HepG2 (cell line): ENCODE measurements around the gene PYCR2. TPM values are rescaled to one million over a fixed set of nuclear protein-coding genes. Genes with fewer than 3 reads are reported as not detected.
A peak's percentile ranks its signal among the peaks of the same experiment; 100 is the strongest.

Experiments used
- ATAC-seq: fragments of 200-7000 bp; cut with Tn5 transposase; 3 replicates; pipeline ENCODE4 v1.9.1; 2020; ENCODE audit warnings: mild to moderate bottlenecking, moderate library complexity
- BruUV-seq: library from RNA; stranded (reverse); fragments of 400-500 nt; replicated peaks from 2 replicates; lab custom pipeline; 2021; lab: Mats Ljungman, UMichigan
- CTCF ChIA-PET: fragments of 300-600 bp; formaldehyde crosslinking; extraction: SDS; loops from one replicate; lab custom pipeline; 2021; ENCODE audit warnings: low total read pairs, inconsistent platforms, low intra/inter-chr PET ratio; lab: Yijun Ruan, JAX
- POLR2A ChIA-PET: fragments of 350-600 bp; sonication (Branson Sonifier 250); formaldehyde crosslinking; loops from one replicate; lab custom pipeline; 2020; ENCODE audit warnings: antibody characterized with exemption, inconsistent platforms; lab: Yijun Ruan, JAX
- DNase-seq: peaks from one replicate; pipeline ENCODE4 v3.0.0-alpha.2; 2015; ENCODE audit warnings: low spot score
- FAIRE-seq: peaks from 3 replicates; lab custom pipeline; 2011; peaks lifted over from hg19 to GRCh38; lab: Jason Lieb, UNC
- H2AFZ ChIP-seq: one replicate; pipeline ENCODE4 v1.6.1; 2011; ENCODE audit warnings: low read length, inconsistent platforms
- H3K27ac ChIP-seq: fragments of 300-600 bp; 3 replicates; pipeline ENCODE4 v1.8.0; 2011; ENCODE audit warnings: mixed run types, mild to moderate bottlenecking, mixed read lengths, low read length, inconsistent platforms; ENCODE audit not compliant: insufficient read depth; ENCODE audit errors: extremely low read length
- H3K27me3 ChIP-seq, 2 experiments: fragments of 200-600 bp in 1 of 2; 2 replicates in 1 of 2; 3 replicates in 1 of 2; pipeline versions ENCODE4 v1.6.0 to v1.8.0; 2011; ENCODE audit warnings: low read length in 2 of 2, mild to moderate bottlenecking in 2 of 2, moderate library complexity in 2 of 2, inconsistent platforms in 1 of 2; ENCODE audit not compliant: insufficient read depth in 2 of 2, control insufficient read depth in 1 of 2
- H3K36me3 ChIP-seq, 2 experiments: fragments of 200-600 bp in 1 of 2; replicated peaks in 1 of 2; 2 replicates in 1 of 2; 3 replicates in 1 of 2; pipeline versions ENCODE4 v1.5.1 to v1.8.0; 2011; ENCODE audit warnings: low read length in 2 of 2, inconsistent platforms in 1 of 2; ENCODE audit not compliant: insufficient read depth in 2 of 2, control insufficient read depth in 1 of 2
- H3K4me1 ChIP-seq: 2 replicates; pipeline ENCODE4 v1.5.1; 2012; ENCODE audit warnings: low read length, inconsistent platforms; ENCODE audit not compliant: insufficient read depth
- H3K4me2 ChIP-seq: 2 replicates; pipeline ENCODE4 v1.6.0; 2011; ENCODE audit warnings: low read depth, low read length, inconsistent platforms
- H3K4me3 ChIP-seq, 3 experiments: fragments of 200-600 bp in 1 of 3; sonication (generic), shearing (Covaris generic) in 1 of 3; replicated peaks in 1 of 3; 2 replicates each; pipeline ENCODE4 v1.5.1; 2011 to 2016; ENCODE audit warnings: low read length in 3 of 3, inconsistent platforms in 2 of 3, low read depth in 2 of 3, mild to moderate bottlenecking in 2 of 3, control low read depth in 1 of 3, mixed read lengths in 1 of 3; ENCODE audit not compliant: insufficient read depth in 1 of 3
- H3K79me2 ChIP-seq: one replicate; pipeline ENCODE4 v1.6.1; 2011; ENCODE audit warnings: low read length, inconsistent platforms; ENCODE audit not compliant: insufficient read depth
- H3K9ac ChIP-seq: 2 replicates; pipeline ENCODE4 v1.6.0; 2011; ENCODE audit warnings: mild to moderate bottlenecking, low read depth, low read length, inconsistent platforms; ENCODE audit not compliant: insufficient read depth
- H3K9me3 ChIP-seq: 2 replicates; pipeline ENCODE4 v1.5.1; 2012; ENCODE audit warnings: mild to moderate bottlenecking, low read length
- H4K20me1 ChIP-seq: 2 replicates; pipeline ENCODE4 v1.6.0; 2011; ENCODE audit warnings: inconsistent platforms, mild to moderate bottlenecking, low read length, moderate library complexity; ENCODE audit not compliant: insufficient read depth
- ARNTL ChIP-seq: sonication (generic); formaldehyde crosslinking; IDR thresholded peaks from 2 replicates; pipeline ENCODE4 v1.4.0; 2020; ENCODE audit warnings: mild to moderate bottlenecking, missing genetic modification reagents
- EP300 ChIP-seq, 3 experiments: sonication (generic) in 1 of 3; formaldehyde crosslinking in 1 of 3; IDR thresholded peaks; 2 replicates each; pipeline versions ENCODE4 v1.5.1 to v1.6.1; 2011 to 2020; ENCODE audit warnings: low read depth in 2 of 3, low read length in 2 of 3, borderline replicate concordance in 1 of 3, improper control_type of control experiment in 1 of 3, mild to moderate bottlenecking in 1 of 3, missing genetic modification reagents in 1 of 3, moderate library complexity in 1 of 3
- EZH2 ChIP-seq: conservative IDR thresholded peaks from 2 replicates; pipeline ENCODE4 v1.6.1; 2012; ENCODE audit warnings: mild to moderate bottlenecking, low read depth, low read length, moderate library complexity
- GATAD2A ChIP-seq: IDR thresholded peaks from 2 replicates; pipeline ENCODE4 v1.6.1; 2016
- HNRNPH1 ChIP-seq: fragments of 200-400 bp; formaldehyde crosslinking; optimal IDR thresholded peaks from 2 replicates; pipeline ENCODE3; 2017; ENCODE audit warnings: mild to moderate bottlenecking, low read depth, low read length
- KDM5B ChIP-seq: sonication (generic); formaldehyde crosslinking; IDR thresholded peaks from 2 replicates; pipeline ENCODE4 v1.4.0; 2020; ENCODE audit warnings: missing genetic modification reagents, mild to moderate bottlenecking, borderline replicate concordance
- KLF16 ChIP-seq, 2 experiments: sonication (generic) in 1 of 2; formaldehyde crosslinking in 1 of 2; IDR thresholded peaks; 2 replicates each; pipeline versions ENCODE4 v1.6.1 to v1.8.0; 2016 to 2023; ENCODE audit warnings: missing genetic modification reagents in 2 of 2, missing compliant biosample characterization in 1 of 2
- MTA1 ChIP-seq: sonication (generic); formaldehyde crosslinking; IDR thresholded peaks from 2 replicates; pipeline ENCODE4 v1.4.0; 2020; ENCODE audit warnings: missing genetic modification reagents, mild to moderate bottlenecking, borderline replicate concordance
- NFIB ChIP-seq: sonication (generic); formaldehyde crosslinking; IDR thresholded peaks from 2 replicates; pipeline ENCODE4 v1.9.0; 2021; ENCODE audit warnings: missing genetic modification reagents, mild to moderate bottlenecking, borderline replicate concordance
- RARA ChIP-seq: IDR thresholded peaks from 2 replicates; pipeline ENCODE4 v1.6.1; 2016; ENCODE audit warnings: missing genetic modification reagents, missing compliant biosample characterization
- SNAPC2 ChIP-seq: sonication (generic); formaldehyde crosslinking; IDR thresholded peaks from 2 replicates; pipeline ENCODE4 v1.8.1; 2022; ENCODE audit warnings: mild to moderate bottlenecking, missing genetic modification reagents
- TOE1 ChIP-seq: sonication (generic); formaldehyde crosslinking; IDR thresholded peaks from 2 replicates; pipeline ENCODE4 v1.4.0; 2020; ENCODE audit warnings: mild to moderate bottlenecking, missing genetic modification reagents
- XRCC5 ChIP-seq: fragments of 200-400 bp; formaldehyde crosslinking; optimal IDR thresholded peaks from 2 replicates; pipeline ENCODE3; 2017; ENCODE audit warnings: mild to moderate bottlenecking, low read length
- ZNF136 ChIP-seq: sonication (generic); formaldehyde crosslinking; IDR thresholded peaks from 2 replicates; pipeline ENCODE4 v1.8.1; 2022; ENCODE audit warnings: low read depth, mild to moderate bottlenecking, moderate library complexity, missing genetic modification reagents
- ZNF253 ChIP-seq: sonication (generic); formaldehyde crosslinking; IDR thresholded peaks from 2 replicates; pipeline ENCODE4 v1.8.0; 2022; ENCODE audit warnings: mild to moderate bottlenecking, missing genetic modification reagents, borderline replicate concordance
- ZNF263 ChIP-seq: sonication (generic); formaldehyde crosslinking; IDR thresholded peaks from 2 replicates; pipeline ENCODE4 v1.4.0; 2020; ENCODE audit warnings: missing genetic modification reagents
- ZNF644 ChIP-seq: IDR thresholded peaks from 2 replicates; pipeline ENCODE4 v1.6.1; 2016; ENCODE audit warnings: low read depth
- ZNF772 ChIP-seq: sonication (generic); formaldehyde crosslinking; IDR thresholded peaks from 2 replicates; pipeline ENCODE4 v1.5.0; 2020; ENCODE audit warnings: mild to moderate bottlenecking, missing genetic modification reagents
- ZNF816 ChIP-seq: sonication (generic); formaldehyde crosslinking; IDR thresholded peaks from 2 replicates; pipeline ENCODE4 v1.8.0; 2022; ENCODE audit warnings: missing genetic modification reagents, mild to moderate bottlenecking, borderline replicate concordance
- ZNF850 ChIP-seq: sonication (generic); formaldehyde crosslinking; conservative IDR thresholded peaks from 2 replicates; pipeline ENCODE4 v1.9.0; 2021; ENCODE audit warnings: mild to moderate bottlenecking, missing genetic modification reagents
- WGBS: methylation state at CpG from one replicate; pipeline ENCODE4 v1.1.6; 2017; ENCODE audit warnings: low lambda C conversion rate; 5-methylcytosine and 5-hydroxymethylcytosine counted together
- in situ Hi-C: cut with HindIII; loops from 2 replicates; pipeline ENCODE4 v1.10.0; 2017; ENCODE audit warnings: low pct_unique_long_range_greater_than_20kb; ENCODE audit not compliant: extremely low pct_ligation_motif_present
- intact Hi-C: fragments of 100-400 bp; cut with micrococcal nuclease; formaldehyde crosslinking; loops from one replicate; pipeline ENCODE4 v1.10.0; 2022; ENCODE audit not compliant: unreplicated experiment
- polyA plus RNA-seq, 8 experiments: library from polyadenylated mRNA; depleted of rRNA in 3 of 8; stranded (reverse) in 7 of 8; unstranded in 1 of 8; fragments of >200 nt; fragmentation: Illumina TruSeq in 4 of 8; extraction: Trizol in 4 of 8; gene quantifications; 2 replicates each; pipeline versions ENCODE4 v1.2.1 to v1.2.3, GENCODE V29; 2011 to 2016; ENCODE audit warnings: low read depth in 4 of 8, missing spikeins in 1 of 8, mixed read lengths in 1 of 8; ENCODE audit not compliant: insufficient read depth in 1 of 8
- total RNA-seq, 5 experiments: library from RNA; depleted of rRNA; stranded (reverse); fragments of >200 nt; fragmentation: Illumina TruSeq; extraction: Trizol; gene quantifications; 2 replicates each; pipeline ENCODE4 v1.2.3, GENCODE V29; 2016; ENCODE audit warnings: low read depth in 1 of 5
- TF ChIP-seq, protein P1 (sequence below): IDR thresholded peaks from 2 replicates; pipeline ENCODE4 v1.6.1; 2016; ENCODE audit warnings: low read depth
- TF ChIP-seq, protein P2 (sequence below): sonication (generic); formaldehyde crosslinking; IDR thresholded peaks from 2 replicates; pipeline ENCODE4 v1.4.0; 2020; ENCODE audit warnings: missing genetic modification reagents, borderline replicate concordance

PYCR2 gene
- total and polyA plus RNA-seq, 2 of the 13 experiments (the other 11 are each of a cell fraction or from before 2014, with no cell fraction given) = 47.2 to 47.8 TPM

GRCh38 chr1:225881081-225881958 lies 42.7 kb downstream of the PYCR2 start:
- 3% methylated on average over 23 of the region's 25 CpGs for WGBS
- peak; percentile 13 for ATAC-seq
- H3K4me1 ChIP-seq = peaks cover 66% of the 10 kb centered on the region
- ChIA-PET POLR2A (interaction anchor here (1.0 to 4.6 kb wide), 11 partner anchors 8 to 228 kb away, joined by 3 to 42 read pairs (median 12); partner anchors contain the start of genes ENAH, EPHX1, H3-3A and LEFTY1), CTCF (no interaction called here)
- peaks cover 0 to 9% of the 10 kb centered on the region in 2 experiments; a peak in 4 of 5 replicates for H3K36me3 ChIP-seq
- H3K27ac ChIP-seq = peak overlapping the region; percentile 80
- peak overlapping the region; percentile 50 for H2AFZ ChIP-seq
- H4K20me1 ChIP-seq = peaks cover 20% of the 10 kb centered on the region
- DNase-seq = peak; percentile 23
- peak overlapping the region; percentile 88 for H3K9ac ChIP-seq
- FAIRE-seq = peak; percentile 60
- no TSS peak for BruUV-seq
- peaks cover 37% of the 10 kb centered on the region for H3K79me2 ChIP-seq
- no peaks in the 10 kb centered on the region for H3K9me3 ChIP-seq
- peak overlapping the region; percentile 100 for H3K4me2 ChIP-seq
- peak overlapping the region; percentile 91 to 98 (median 93) for H3K4me3 ChIP-seq
- intact Hi-C loops (loop anchor here (5.0 to 10.0 kb wide), 2 partner anchors 41 to 93 kb away; partner anchors contain the start of gene PYCR2), in situ Hi-C loops (no loop called here)
- H3K27me3 ChIP-seq = no peaks in the 10 kb centered on the region; a peak in 1 of 5 replicates
- TF ChIP-seq, protein P1, sequence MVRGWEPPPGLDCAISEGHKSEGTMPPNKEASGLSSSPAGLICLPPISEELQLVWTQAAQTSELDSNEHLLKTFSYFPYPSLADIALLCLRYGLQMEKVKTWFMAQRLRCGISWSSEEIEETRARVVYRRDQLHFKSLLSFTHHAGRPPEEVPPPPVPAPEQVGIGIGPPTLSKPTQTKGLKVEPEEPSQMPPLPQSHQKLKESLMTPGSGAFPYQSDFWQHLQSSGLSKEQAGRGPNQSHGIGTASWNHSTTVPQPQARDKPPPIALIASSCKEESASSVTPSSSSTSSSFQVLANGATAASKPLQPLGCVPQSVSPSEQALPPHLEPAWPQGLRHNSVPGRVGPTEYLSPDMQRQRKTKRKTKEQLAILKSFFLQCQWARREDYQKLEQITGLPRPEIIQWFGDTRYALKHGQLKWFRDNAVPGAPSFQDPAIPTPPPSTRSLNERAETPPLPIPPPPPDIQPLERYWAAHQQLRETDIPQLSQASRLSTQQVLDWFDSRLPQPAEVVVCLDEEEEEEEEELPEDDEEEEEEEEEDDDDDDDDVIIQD (CRISPR knock-in tag) = no peak
- TF ChIP-seq XRCC5 (no peak), EZH2 (no peak), TOE1 (CRISPR knock-in tag) (no peak), HNRNPH1 (no peak), GATAD2A (CRISPR knock-in tag) (no peak), RARA (CRISPR knock-in tag) (no peak), ZNF816 (CRISPR knock-in tag) (no peak), NFIB (CRISPR knock-in tag) (no peak), ZNF136 (CRISPR knock-in tag) (no peak), EP300 (IDR thresholded peaks at IDR 0.05; ENCODE audit: low read depth in 2 of 2, low read length in 2 of 2) (no peak), EP300 (CRISPR knock-in tag; IDR thresholded peaks at IDR 0.05; ENCODE audit: borderline replicate concordance) (no peak), ZNF644 (CRISPR knock-in tag) (no peak), SNAPC2 (CRISPR knock-in tag) (no peak), ZNF263 (CRISPR knock-in tag) (no peak), KDM5B (CRISPR knock-in tag) (no peak), ARNTL (CRISPR knock-in tag) (0 out of 2 replicates have a peak, but pooled peaks have one; percentile 5), KLF16 (CRISPR knock-in tag; IDR thresholded peaks at IDR 0.05) (no peak), ZNF850 (CRISPR knock-in tag) (no peak), ZNF772 (no peak), ZNF253 (no peak), MTA1 (CRISPR knock-in tag) (no peak)
- TF ChIP-seq, protein P2, sequence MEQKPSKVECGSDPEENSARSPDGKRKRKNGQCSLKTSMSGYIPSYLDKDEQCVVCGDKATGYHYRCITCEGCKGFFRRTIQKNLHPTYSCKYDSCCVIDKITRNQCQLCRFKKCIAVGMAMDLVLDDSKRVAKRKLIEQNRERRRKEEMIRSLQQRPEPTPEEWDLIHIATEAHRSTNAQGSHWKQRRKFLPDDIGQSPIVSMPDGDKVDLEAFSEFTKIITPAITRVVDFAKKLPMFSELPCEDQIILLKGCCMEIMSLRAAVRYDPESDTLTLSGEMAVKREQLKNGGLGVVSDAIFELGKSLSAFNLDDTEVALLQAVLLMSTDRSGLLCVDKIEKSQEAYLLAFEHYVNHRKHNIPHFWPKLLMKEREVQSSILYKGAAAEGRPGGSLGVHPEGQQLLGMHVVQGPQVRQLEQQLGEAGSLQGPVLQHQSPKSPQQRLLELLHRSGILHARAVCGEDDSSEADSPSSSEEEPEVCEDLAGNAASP (CRISPR knock-in tag) = no peak
